ENCODE results near the gene ZNF556.
A peak's percentile ranks its signal among the peaks of the same experiment; 100 is the strongest.

Gene ZNF556

GRCh38 chr19:2867025-2867991, at the start of gene ZNF556:
ZNF556 (plus strand) TSS chr19:2867335; CDS start chr19:2867422, 87 bp downstream.
- no peak for DNase-seq

- DNase-seq, result peak; percentile 92
Observed at GRCh38 chr19:2819540-2820111, 47.5 kb upstream of the ZNF556 start, which contains the start of gene ZNF554. ZNF554 (plus strand) TSS chr19:2819868; CDS start chr19:2820072, 204 bp downstream.

GRCh38 chr19:2820112-2820702, 46.9 kb upstream of the ZNF556 start:
- DNase-seq, result no peak

GRCh38 chr19:2822846-2823245, 44.3 kb upstream of the ZNF556 start:
- no peak for DNase-seq

GRCh38 chr19:2823646-2824045, 43.5 kb upstream of the ZNF556 start:
- DNase-seq, result no peak

GRCh38 chr19:2824129-2824528, 43.0 kb upstream of the ZNF556 start:
- DNase-seq, result no peak

- DNase-seq, result no peak
Observed at GRCh38 chr19:2827022-2827421, 40.1 kb upstream of the ZNF556 start.

- DNase-seq, result no peak
Observed at GRCh38 chr19:2827840-2828489, 39.2 kb upstream of the ZNF556 start.

- DNase-seq, result no peak
Observed at GRCh38 chr19:2834294-2834871, 32.8 kb upstream of the ZNF556 start.

GRCh38 chr19:2837430-2837829, 29.7 kb upstream of the ZNF556 start:
- no peak for DNase-seq

- DNase-seq, result peak; percentile 86
Observed at GRCh38 chr19:2840794-2841791, 26.0 kb upstream of the ZNF556 start, which contains the start of gene ZNF555. ZNF555 (plus strand) TSS chr19:2841475; CDS start chr19:2841573, 98 bp downstream.

GRCh38 chr19:2841855-2842574, 25.1 kb upstream of the ZNF556 start:
- no peak for DNase-seq

- no peak for DNase-seq
Observed at GRCh38 chr19:2845107-2845506, 22.0 kb upstream of the ZNF556 start.

GRCh38 chr19:2846180-2846894, 20.8 kb upstream of the ZNF556 start:
- no peak for DNase-seq

GRCh38 chr19:2847507-2847906, 19.6 kb upstream of the ZNF556 start:
- no peak for DNase-seq

- no peak for DNase-seq
Observed at GRCh38 chr19:2848616-2849015, 18.5 kb upstream of the ZNF556 start.

GRCh38 chr19:2850256-2850925, 16.7 kb upstream of the ZNF556 start:
- no peak for DNase-seq

- no peak for DNase-seq
Observed at GRCh38 chr19:2852598-2852997, 14.5 kb upstream of the ZNF556 start.

- no peak for DNase-seq
Observed at GRCh38 chr19:2853015-2853606, 14.0 kb upstream of the ZNF556 start.
